ENCODE data around the gene PELI2.

GRCh38 chr14:56215180-56215579, 97.0 kb downstream of the PELI2 start:
- TF ChIP-seq POLR2A (IDR thresholded peaks at IDR 0.05; ENCODE audit: low read length) (no peak), GATA1 (IDR thresholded peaks at IDR 0.05; ENCODE audit: low read depth, low read length) (no peak)
